ENCODE measurements around the gene CLCNKB. TPM values are rescaled to one million over a fixed set of nuclear protein-coding genes. Genes with fewer than 3 reads are reported as not detected.

The CLCNKB gene
- total RNA-seq, 1 donor from 2014 or later = not detected

GRCh38 chr1:16072616-16073484 lies 29.3 kb downstream of the CLCNKB start:
- ATAC-seq = no peak
- no peak for DNase-seq (ENCODE audit: low spot score)

DNA sequence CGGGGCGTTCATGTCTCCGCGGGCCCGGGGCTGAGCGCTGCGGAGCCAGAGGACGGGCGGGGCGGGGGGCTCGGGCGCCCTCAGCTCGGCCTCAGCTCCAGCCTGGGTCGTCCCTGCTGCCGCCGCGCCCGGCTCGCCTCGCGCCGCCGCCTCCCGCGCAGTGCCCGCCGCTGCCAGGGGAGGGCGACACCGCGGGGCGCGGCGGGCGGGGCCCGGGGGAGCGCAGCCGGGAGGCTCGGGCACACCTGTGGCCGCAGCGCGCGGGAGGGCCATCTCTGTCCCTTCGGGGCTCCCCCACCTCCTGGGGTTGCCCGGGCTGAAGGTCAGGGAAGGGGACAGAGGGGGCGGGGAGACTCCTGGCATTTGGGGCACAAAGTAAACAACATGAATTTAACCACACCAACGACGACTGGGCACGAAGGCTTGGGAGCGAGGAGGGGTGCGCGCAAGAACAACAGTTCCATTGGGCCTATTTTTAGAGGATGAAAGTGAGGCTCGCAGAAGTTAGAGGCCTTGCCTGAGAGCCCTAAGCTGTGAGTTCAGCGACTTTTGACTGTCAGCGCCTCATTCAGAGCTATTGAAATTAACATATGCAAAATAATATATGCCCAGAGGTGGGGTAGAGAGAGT lies 30.0 kb downstream of the CLCNKB start, which contains the start of gene FAM131C:
Gene FAM131C, minus strand, starts transcription at position 162 of the 630 bp plus-strand sequence. CDS start 209 bp downstream, outside the sequence.
- no peak for DNase-seq (ENCODE audit: low spot score)
- peak; percentile 55 for ATAC-seq

DNA sequence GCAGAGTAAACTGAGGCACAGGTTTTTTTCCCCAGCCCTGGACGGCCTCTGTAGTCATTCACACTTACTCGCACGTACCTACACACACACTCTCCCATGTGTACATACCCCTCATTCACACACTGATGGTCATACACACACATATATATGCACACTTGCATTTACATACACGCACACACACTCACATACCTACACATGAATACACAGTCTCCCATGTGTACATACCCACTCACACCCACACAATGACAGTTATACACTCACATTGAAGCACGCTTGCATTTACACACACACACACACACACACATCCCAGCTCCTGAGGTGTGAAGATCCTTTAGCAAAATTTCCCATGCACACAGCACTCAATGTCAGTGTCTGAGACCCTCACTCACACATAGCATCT lies 30.6 kb downstream of the CLCNKB start:
- DNase-seq (ENCODE audit: low spot score) (no peak), ATAC-seq (no peak)

- ATAC-seq = no peak
- no peak for DNase-seq (ENCODE audit: low spot score)
Measured at GRCh38 chr1:16075337-16076030, 31.9 kb downstream of the CLCNKB start.

GRCh38 chr1:16076031-16076864 lies 32.7 kb downstream of the CLCNKB start:
- DNase-seq (ENCODE audit: low spot score) (no peak), ATAC-seq (no peak)

DNA sequence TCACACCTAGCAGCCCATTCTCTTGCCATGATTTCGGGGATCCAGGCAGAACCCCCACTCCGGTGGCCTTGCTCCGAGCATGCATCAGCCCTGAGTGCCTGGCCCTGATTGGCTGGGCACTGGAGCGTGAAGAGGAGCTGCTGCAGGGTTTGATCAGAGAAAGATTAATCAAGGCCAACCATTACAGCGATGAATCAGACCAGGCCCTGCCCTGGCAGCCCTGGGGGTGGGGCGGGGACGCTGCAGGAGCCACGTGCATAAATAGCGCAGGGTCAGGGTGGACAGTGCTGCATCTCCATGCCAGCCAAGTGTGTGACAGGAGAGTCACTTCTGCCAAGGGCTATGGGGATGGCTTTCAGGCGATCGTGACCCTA lies 33.3 kb downstream of the CLCNKB start:
- DNase-seq (ENCODE audit: low spot score) = no peak
- ATAC-seq = peak; percentile 64

GRCh38 chr1:16077406-16078245 lies 34.0 kb downstream of the CLCNKB start:
- DNase-seq (ENCODE audit: low spot score) (no peak), ATAC-seq (no peak)

GRCh38 chr1:16078925-16079656 lies 35.5 kb downstream of the CLCNKB start:
- DNase-seq (ENCODE audit: low spot score) (peak; percentile 78), ATAC-seq (peak; percentile 82)

- ATAC-seq = no peak
- DNase-seq (ENCODE audit: low spot score) = no peak
Measured at GRCh38 chr1:16080422-16081150, 37.0 kb downstream of the CLCNKB start.

DNA sequence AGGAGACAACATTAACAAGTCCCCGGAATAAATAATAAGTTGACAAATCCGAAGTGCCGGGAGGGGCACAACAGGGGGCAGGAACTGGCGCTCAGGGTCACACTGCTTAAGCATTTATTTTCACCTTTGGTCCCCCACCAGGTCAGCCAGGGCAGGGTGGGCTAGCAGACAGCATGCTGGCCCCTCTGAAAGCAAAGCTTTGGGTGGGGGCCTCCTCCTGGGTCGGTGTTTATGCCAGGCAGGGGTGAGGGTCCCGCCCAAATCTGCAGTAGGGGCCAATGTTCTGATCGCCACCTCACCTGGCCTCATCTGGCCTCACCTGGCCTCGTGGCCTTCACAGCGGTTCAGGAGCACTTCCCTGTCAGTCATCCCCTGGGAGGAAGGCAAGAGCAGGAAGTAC lies 38.1 kb downstream of the CLCNKB start:
- ATAC-seq (no peak), DNase-seq (ENCODE audit: low spot score) (no peak)

GRCh38 chr1:16082283-16083038 lies 38.9 kb downstream of the CLCNKB start:
- DNase-seq (ENCODE audit: low spot score) = peak; percentile 70
- peak; percentile 82 for ATAC-seq

DNA sequence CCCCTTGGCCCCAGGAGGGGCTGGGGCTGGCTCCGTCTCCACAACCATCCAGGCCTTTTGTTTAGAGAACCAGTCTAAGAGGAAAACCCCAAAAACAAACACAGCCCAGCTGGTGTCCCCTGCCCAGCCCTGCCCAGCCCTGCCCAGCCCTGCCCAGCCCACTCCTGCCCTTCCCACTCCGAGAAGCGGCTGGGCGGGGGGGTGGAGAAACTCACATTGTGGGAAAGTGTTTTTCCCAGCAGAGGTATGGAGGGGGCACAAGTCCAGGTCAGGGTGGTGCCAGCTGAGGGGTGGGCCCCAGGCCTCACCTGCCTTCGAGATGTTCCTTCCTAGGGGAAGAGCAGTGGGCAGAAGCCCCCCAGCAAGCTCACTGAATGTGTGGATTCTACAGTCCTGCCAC lies 39.9 kb downstream of the CLCNKB start:
- no peak for ATAC-seq
- DNase-seq (ENCODE audit: low spot score) = no peak

- peak; percentile 6 for ATAC-seq
- no peak for DNase-seq (ENCODE audit: low spot score)
Measured at GRCh38 chr1:16085522-16085921, 41.9 kb downstream of the CLCNKB start.

DNA sequence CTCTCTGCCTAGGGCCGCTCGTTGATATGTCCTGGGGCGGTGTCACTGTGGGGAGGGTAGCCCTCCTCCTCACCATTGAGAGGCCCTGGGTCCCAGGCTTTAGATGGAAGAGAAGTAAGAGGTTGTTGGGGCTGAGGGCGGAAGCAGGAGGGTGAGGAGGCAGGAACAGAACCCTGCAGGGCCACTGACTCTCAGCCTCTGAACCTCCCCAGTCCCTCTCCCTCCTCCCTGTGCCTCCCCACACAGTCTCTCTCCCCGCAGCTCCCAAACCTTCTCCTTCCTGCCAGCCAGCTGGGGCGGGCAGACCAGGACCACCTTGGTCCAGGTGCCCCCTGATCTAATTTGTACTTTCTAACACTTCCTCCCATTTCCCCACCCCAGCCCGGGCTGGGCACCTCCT lies 44.2 kb downstream of the CLCNKB start:
- no peak for DNase-seq (ENCODE audit: low spot score)

GRCh38 chr1:16088351-16088911 lies 44.8 kb downstream of the CLCNKB start:
- ATAC-seq (peak; percentile 40), DNase-seq (ENCODE audit: low spot score) (no peak)

More for the DNA sequence above, 44.2 kb downstream of the CLCNKB start:
- ATAC-seq = no peak

DNA sequence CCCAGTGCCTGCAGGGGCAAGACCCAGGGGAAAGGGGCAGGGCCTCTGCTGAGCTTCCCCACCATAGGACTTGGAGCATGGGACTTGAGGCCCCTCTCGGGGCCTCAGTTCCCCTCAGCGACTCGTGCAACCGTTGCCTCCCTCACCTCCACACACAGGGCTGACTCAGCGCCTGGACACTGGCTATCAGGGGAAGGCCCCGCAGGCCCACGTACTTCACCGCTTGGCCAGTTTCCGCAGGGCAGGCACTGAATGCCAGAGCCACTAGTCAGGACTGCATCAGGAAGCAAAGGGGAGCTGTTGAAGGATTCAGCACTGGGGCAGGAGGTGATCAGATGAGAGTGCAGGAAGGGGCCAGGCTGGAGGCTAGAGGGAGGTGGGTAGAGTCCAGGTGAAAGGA lies 45.4 kb downstream of the CLCNKB start:
- no peak for DNase-seq (ENCODE audit: low spot score)
- no peak for ATAC-seq

GRCh38 chr1:16090076-16090826 lies 46.7 kb downstream of the CLCNKB start:
- ATAC-seq = no peak
- DNase-seq (ENCODE audit: low spot score) = no peak
